Activated naive CD4-positive, alpha-beta T cell treated with anti-CD3 and anti-CD28 coated beads, Interleukin-2, amount 50 U/mL, for 72 hours (primary cell): ENCODE measurements around the gene ROPN1B. TPM values are rescaled to one million over a fixed set of nuclear protein-coding genes. Genes with fewer than 3 reads are reported as not detected.
"Not testable (repeated sequence)": the region's sequence is repeated elsewhere in the genome, so short reads cannot be mapped to it uniquely, and the experiment has no call there.

Experiments used
- ATAC-seq, 2 donors: fragments of 150-1000 bp; cut with Tn5 transposase; 2 replicates each; pipeline ENCODE4 v1.10.0; 2021; ENCODE audit warnings: mild to moderate bottlenecking in 2 of 2, moderate library complexity in 2 of 2
- DNase-seq, 2 donors: peaks; one replicate each; pipeline ENCODE4 v3.0.0; 2021 to 2022; ENCODE audit warnings: low spot score in 2 of 2
- H3K27ac Mint-ChIP-seq, 2 donors: one replicate each; pipeline ENCODE4 v1.8.0; 2022; ENCODE audit warnings: mild to moderate bottlenecking in 2 of 2, mixed read lengths in 2 of 2
- H3K36me3 Mint-ChIP-seq, 2 donors: one replicate each; pipeline ENCODE4 v1.8.0; 2022; ENCODE audit warnings: mixed read lengths in 2 of 2
- H3K9me3 Mint-ChIP-seq, 2 donors: one replicate each; pipeline ENCODE4 v1.8.0; 2022; ENCODE audit warnings: mixed read lengths in 2 of 2
- total RNA-seq, 2 donors: library from RNA; stranded (reverse); gene quantifications; one replicate each; pipeline ENCODE4 v1.2.3, GENCODE V29; 2022

Gene ROPN1B
- total RNA-seq, 2 donors from 2014 or later, result not detected

- DNase-seq, H3K27ac Mint-ChIP-seq, H3K9me3 Mint-ChIP-seq, H3K36me3 Mint-ChIP-seq: not testable (repeated sequence)
- ATAC-seq, result peak; percentile 34 to 49
Measured at GRCh38 chr3:125948901-125949300, 20.1 kb upstream of the ROPN1B start.

GRCh38 chr3:125951176-125951575 is 17.8 kb upstream of the ROPN1B start:
- H3K36me3 Mint-ChIP-seq, H3K9me3 Mint-ChIP-seq, DNase-seq, ATAC-seq, H3K27ac Mint-ChIP-seq: not testable (repeated sequence)

GRCh38 chr3:125957020-125957419 is 12.0 kb upstream of the ROPN1B start:
- ATAC-seq, H3K9me3 Mint-ChIP-seq, H3K27ac Mint-ChIP-seq, H3K36me3 Mint-ChIP-seq, DNase-seq: not testable (repeated sequence)

GRCh38 chr3:125957674-125958510 is 11.1 kb upstream of the ROPN1B start:
- Mint-ChIP-seq H3K27ac (no peak overlapping the region), H3K36me3 (peaks cover 0 to 5% of the 10 kb centered on the region in 2 donors), H3K9me3 (no peaks in the 10 kb centered on the region)
- ATAC-seq, result no peak
- no peak for DNase-seq

GRCh38 chr3:125958511-125959316 is 10.3 kb upstream of the ROPN1B start:
- Mint-ChIP-seq H3K36me3 (peaks cover 0 to 1% of the 10 kb centered on the region in 2 donors), H3K9me3 (no peaks in the 10 kb centered on the region), H3K27ac (no peak overlapping the region)
- ATAC-seq (no peak), DNase-seq (no peak)

- ATAC-seq (no peak), DNase-seq (no peak)
- Mint-ChIP-seq H3K9me3 (no peaks in the 10 kb centered on the region), H3K36me3 (no peaks in the 10 kb centered on the region), H3K27ac (no peak overlapping the region)
Measured at GRCh38 chr3:125959317-125960065, 9.5 kb upstream of the ROPN1B start.

- Mint-ChIP-seq H3K9me3 (no peaks in the 10 kb centered on the region), H3K36me3 (no peaks in the 10 kb centered on the region), H3K27ac (no peak overlapping the region)
- no peak for ATAC-seq
- DNase-seq, result no peak
Measured at GRCh38 chr3:125960066-125960424, 8.9 kb upstream of the ROPN1B start.

GRCh38 chr3:125960456-125961288 is 8.3 kb upstream of the ROPN1B start:
- no peaks in the 10 kb centered on the region for H3K36me3 Mint-ChIP-seq
- no peak for ATAC-seq
- DNase-seq, result no peak
- no peaks in the 10 kb centered on the region for H3K9me3 Mint-ChIP-seq
- no peak overlapping the region for H3K27ac Mint-ChIP-seq

- Mint-ChIP-seq H3K9me3 (no peaks in the 10 kb centered on the region), H3K36me3 (no peaks in the 10 kb centered on the region), H3K27ac (no peak overlapping the region)
- DNase-seq, result no peak
- ATAC-seq, result no peak
Measured at GRCh38 chr3:125961289-125961589, 7.7 kb upstream of the ROPN1B start.

- DNase-seq, H3K27ac Mint-ChIP-seq, H3K9me3 Mint-ChIP-seq, H3K36me3 Mint-ChIP-seq, ATAC-seq: not testable (repeated sequence)
Measured at GRCh38 chr3:125963834-125964233, 5.1 kb upstream of the ROPN1B start.

GRCh38 chr3:125965505-125965904 is 3.5 kb upstream of the ROPN1B start:
- no peak overlapping the region for H3K27ac Mint-ChIP-seq
- ATAC-seq, result no peak
- no peaks in the 10 kb centered on the region for H3K9me3 Mint-ChIP-seq
- no peaks in the 10 kb centered on the region for H3K36me3 Mint-ChIP-seq
- no peak for DNase-seq

- DNase-seq (no peak), ATAC-seq (no peak)
- no peak overlapping the region for H3K27ac Mint-ChIP-seq
- no peaks in the 10 kb centered on the region for H3K9me3 Mint-ChIP-seq
- H3K36me3 Mint-ChIP-seq, result no peaks in the 10 kb centered on the region
Measured at GRCh38 chr3:125967156-125967555, 1.8 kb upstream of the ROPN1B start.

- not testable (repeated sequence) for H3K36me3 Mint-ChIP-seq, ATAC-seq, H3K27ac Mint-ChIP-seq, H3K9me3 Mint-ChIP-seq, DNase-seq
Measured at GRCh38 chr3:125968121-125968520, 857 bp upstream of the ROPN1B start.

GRCh38 chr3:125971997-125972944 is 3.3 kb downstream of the ROPN1B start:
- peak; percentile 68 to 76 for ATAC-seq
- not testable (repeated sequence) for H3K9me3 Mint-ChIP-seq, H3K27ac Mint-ChIP-seq, H3K36me3 Mint-ChIP-seq
- peak; percentile 20 to 55 for DNase-seq

- H3K9me3 Mint-ChIP-seq, DNase-seq, H3K36me3 Mint-ChIP-seq, H3K27ac Mint-ChIP-seq, ATAC-seq: not testable (repeated sequence)
Measured at GRCh38 chr3:125975245-125976002, 6.4 kb downstream of the ROPN1B start.
